ENCODE data around the gene ESYT2.
"Not testable (repeated sequence)": the region's sequence is repeated elsewhere in the genome, so short reads cannot be mapped to it uniquely, and the experiment has no call there.

Gene ESYT2

GRCh38 chr7:158716802-158717201 is 112.5 kb downstream of the ESYT2 start:
- DNase-seq = no peak

DNA sequence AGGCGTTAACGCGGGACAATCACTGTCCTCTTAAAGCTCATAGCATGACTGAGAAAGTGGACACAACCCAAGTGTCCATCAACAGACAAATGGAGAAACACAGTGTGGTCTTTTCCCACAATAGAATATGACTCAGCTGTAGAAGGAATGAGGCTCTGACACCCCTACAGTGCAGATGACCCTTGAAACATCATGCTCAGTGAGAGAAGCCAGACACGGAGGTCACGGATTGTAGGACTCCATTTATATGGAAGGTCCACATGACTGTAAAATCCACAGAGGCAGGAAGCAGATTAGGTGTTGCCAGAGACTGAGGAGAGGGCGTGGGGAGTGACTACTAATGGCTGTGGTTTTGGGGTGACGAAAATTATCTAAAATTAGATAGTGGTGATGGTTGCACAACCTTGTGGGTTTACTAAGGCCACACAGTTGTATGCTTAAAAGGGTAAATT is 118.6 kb downstream of the ESYT2 start:
- DNase-seq = no peak

DNA sequence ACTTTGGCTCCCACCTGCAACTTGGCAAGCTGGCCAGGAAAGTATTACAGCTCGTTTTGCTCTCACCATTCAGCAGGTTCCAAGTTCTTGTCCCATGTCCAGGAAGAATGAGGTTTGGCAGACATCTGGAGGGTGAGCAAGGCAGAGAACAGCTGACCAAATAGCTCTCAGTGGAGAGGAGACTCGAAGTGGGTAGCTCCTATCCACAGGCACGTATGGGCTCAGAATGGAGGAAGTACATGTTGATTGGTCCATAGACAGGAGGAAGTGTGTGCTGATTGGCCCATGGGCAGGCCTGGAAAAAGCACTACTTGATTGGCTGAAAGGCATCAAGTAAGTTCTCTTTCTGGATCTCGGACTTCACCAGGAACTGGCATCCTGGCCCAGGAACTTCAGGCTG is 121.7 kb downstream of the ESYT2 start:
- no peak for DNase-seq

- no peak for DNase-seq
These were observed 122.4 kb downstream of the ESYT2 start for GRCh38 chr7:158706710-158707590.

GRCh38 chr7:158706273-158706704 is 123.0 kb downstream of the ESYT2 start:
- DNase-seq = no peak

DNA sequence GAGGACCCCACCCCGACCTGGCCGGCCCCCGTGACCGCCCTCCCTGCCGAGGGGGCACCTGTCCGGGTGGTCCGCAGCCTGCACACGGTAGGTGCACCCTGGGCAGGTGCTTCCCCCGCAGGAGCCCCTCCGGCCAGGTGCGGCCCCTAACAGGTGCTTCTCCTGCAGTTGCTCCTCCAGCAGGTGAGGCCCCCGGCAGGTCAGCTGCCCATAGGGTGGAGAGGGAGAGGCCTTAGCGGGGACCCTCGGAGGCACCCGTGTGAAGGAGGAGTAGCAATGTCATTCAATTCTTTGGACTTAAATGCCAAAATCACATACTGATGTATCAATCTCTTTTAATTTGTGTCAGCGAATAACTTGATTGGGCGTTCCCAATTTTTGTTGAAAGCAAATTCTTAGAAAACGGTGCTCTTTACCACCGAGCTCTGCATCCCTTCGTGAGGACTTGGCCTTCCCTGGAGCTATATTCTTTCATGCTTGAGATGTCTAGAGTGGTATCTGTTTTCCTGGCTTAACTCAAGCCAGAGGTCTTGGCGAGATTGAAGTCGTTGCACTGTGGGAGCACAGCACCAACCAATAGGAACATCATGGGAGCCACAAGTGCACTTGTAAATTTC is 124.0 kb downstream of the ESYT2 start:
- DNase-seq = no peak

DNA sequence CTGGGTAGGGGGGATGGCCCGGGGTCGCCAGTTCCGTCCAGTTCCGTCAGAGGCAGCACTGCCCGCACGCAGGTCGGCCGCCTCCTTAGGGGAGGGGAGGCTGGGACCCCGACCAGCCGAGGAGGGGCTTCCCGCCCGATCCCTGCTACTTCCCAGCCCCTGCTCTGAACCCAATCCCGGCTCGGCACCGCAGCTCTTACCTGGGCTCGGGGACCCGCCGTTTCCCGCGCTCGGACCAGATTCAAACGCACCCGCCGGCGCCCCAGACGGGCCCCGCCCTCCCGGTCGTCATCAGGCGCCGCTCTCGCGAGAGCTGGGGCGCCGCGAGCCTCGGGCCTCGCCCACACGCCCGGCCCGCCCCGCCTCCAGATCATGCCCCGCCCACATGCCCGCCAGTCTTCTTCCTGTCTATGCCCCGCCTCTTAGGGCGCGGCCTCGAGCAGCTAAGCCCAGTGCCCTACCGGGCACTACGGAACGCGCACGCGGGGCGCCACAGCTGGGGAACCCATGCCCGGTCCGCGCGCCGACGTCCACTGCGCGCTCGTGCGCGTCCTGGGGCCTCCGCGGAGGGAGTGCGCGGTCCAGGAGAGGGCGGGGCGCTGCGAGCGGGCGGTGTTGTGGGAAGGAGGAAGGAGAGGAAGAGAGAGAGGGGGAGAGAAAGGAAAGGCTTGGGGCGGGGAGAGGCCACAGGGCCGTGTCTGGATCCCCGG is 124.6 kb downstream of the ESYT2 start, which contains the start of gene NCAPG2:
Gene NCAPG2, minus strand, starts transcription at position 281 of the 710 bp plus-strand sequence. CDS start 2,905 bp downstream, outside the sequence.
- DNase-seq = peak; percentile 97

- DNase-seq = peak; percentile 3
These were observed 125.4 kb downstream of the ESYT2 start for GRCh38 chr7:158703679-158704523.

- no peak for DNase-seq
These were observed 126.4 kb downstream of the ESYT2 start for GRCh38 chr7:158702944-158703343.

DNA sequence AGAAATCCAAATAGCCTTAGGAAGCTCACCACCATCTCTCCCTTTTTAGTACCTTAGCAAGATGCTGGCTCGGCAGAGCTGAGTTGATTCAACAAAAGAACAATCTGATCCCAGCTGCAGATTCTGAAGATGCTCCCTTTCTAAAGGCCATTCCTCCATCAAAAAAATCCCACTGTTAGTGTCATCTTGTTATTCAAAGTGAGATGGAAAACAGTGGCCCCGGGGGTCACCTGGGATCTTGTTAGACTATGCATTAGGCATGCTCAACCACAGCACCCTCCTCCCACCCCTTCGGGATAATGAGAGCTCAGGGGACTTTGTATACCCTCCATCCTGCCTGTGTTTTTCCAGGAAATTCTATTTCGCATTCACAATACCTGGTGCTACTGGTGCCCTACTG is 127.1 kb downstream of the ESYT2 start:
- DNase-seq = no peak

- DNase-seq = no peak
These were observed 129.3 kb downstream of the ESYT2 start for GRCh38 chr7:158700008-158700407.

DNA sequence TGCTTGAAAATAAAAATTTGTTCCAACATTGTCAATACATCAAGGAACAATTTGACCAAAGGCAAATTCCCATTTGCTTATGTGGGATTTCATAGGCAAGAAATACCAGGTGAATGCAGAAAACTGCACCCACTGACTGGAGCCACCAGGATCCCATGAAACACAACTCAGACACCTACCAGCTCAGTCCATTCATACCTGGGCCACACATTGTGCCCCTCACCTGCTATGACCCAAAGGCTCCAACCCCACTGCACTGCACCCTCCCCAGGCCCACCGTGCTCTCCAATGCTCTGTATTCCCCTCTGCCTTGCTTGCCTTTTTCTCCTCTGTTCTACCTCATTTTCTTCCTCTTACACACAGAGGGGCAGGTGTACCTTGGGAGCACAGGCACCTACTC is 130.0 kb downstream of the ESYT2 start:
- DNase-seq = no peak

DNA sequence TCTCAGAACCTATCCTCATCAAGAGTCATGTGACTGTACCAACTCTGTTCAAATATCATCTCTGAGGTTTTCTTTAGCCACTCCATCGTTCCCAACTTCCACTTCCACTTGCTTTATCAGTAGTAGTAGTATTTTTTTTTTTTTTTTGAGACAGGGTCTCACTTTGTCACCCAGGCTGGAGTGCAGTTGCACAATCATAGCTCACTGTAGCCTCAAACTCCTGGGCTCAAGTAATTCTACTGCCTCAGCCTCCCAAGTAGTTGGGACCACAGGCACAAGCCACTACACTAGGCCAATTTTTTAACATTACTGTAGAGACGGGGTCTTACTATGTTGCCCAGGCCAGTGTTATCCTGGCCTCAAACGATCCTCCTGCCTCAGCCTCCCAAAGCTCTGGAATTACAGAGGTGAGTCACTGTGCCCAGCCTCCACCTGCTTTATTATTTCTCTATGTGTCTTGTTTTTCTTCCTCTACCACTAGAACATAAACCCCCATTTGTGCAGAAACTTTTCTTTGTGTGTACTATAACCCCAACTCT is 130.6 kb downstream of the ESYT2 start:
- DNase-seq = no peak

- DNase-seq = not testable (repeated sequence)
These were observed 131.7 kb downstream of the ESYT2 start for GRCh38 chr7:158697597-158697996.

DNA sequence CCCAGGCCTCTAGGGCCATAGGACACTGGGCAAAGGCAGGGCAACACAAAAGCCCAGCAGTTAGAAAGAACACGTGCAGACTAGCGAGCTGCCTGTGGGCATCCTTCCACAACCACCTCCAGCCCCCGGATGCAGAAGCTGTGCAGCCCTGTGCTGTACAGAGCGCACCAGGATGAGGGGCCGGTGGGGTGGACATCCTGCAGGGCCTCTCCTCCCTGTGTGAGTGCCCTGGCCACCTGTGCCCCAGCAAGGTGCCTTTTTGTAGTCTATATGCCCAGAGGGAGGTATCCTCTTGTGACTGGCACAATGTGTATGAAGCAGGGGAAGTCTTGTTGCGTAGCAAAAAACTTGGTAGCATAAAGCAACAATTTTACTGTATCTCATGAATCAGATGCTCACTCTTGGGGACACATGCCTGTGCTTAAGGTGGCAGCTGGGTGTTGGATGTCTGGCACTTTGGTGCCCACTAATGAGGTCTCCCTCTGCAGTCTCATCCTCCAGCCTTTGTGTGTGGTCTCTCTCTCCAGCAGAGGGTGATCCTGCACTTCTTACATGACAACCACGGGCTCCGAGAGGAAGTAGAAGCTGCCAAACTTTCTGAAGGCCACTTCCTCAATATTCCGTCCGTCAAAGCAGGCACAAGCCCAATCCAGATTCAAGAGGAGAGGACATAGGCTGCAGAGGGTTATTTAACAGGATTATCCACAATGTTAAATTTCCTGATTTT is 133.4 kb downstream of the ESYT2 start:
- DNase-seq = peak; percentile 6

GRCh38 chr7:158695056-158695455 is 134.3 kb downstream of the ESYT2 start:
- DNase-seq = no peak

DNA sequence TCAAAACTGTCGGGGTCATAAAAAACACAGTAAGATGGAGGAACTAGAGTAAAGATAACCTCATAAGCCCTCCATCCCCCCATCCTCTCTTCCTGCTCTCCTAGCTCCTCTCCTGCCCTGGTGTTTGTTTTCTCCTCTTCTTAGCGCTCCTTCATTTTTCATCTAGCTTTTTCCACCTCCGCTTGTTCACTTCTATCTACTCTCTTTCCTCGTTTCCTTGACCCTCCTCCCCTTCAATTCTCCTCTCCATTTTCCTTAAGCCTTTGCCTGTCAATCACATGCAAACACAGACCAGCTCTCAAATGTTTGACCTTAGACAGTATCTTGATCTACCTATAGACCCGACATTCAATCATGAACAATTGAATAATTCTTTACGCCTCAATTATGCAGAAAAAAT is 134.7 kb downstream of the ESYT2 start:
- DNase-seq = no peak

DNA sequence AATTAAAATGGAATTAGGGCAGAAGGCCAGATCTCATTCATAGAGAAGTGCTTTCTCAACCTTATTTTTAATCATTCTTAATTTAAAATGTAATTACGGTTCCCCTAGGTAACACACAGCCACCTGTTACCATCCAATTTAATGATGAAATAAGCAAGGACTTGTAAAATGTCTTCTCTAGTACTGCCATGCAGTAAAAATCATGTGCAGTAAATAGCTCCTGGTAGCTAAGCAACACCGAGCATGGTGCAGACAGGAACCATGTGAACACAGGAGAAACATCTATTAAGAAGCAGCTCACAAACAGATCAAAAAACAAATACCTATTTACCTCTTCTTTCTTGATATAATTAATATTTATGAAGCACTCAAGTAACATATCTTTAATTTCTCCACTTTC is 139.8 kb downstream of the ESYT2 start:
- DNase-seq = peak; percentile 51

DNA sequence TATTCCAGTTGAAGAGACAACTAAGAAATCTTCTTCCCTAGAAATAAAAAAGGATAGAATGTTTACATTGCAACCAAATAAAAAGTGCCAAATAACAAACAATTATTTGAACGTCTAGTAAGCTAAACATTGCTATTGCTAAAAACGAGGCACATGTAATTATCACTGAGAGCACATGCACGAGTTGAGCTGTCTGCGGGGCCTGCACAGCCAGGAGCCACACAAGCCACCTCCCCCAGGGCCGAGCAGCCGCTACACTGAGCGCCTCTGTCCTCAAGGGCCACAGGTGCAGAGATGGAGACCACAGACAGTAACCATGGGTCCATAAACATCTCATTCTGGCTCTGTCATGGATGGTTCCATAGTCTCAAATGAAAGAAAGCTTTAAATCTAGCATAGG is 141.9 kb downstream of the ESYT2 start:
- no peak for DNase-seq

- DNase-seq = no peak
These were observed 143.6 kb downstream of the ESYT2 start for GRCh38 chr7:158685693-158686092.

GRCh38 chr7:158684329-158684728 is 145.0 kb downstream of the ESYT2 start:
- DNase-seq = no peak

- DNase-seq = no peak
These were observed 145.8 kb downstream of the ESYT2 start for GRCh38 chr7:158683541-158683940.

Data from NCI-H1436 (cell line).